ENCODE data around the gene PKD1.

Gene PKD1

DNA sequence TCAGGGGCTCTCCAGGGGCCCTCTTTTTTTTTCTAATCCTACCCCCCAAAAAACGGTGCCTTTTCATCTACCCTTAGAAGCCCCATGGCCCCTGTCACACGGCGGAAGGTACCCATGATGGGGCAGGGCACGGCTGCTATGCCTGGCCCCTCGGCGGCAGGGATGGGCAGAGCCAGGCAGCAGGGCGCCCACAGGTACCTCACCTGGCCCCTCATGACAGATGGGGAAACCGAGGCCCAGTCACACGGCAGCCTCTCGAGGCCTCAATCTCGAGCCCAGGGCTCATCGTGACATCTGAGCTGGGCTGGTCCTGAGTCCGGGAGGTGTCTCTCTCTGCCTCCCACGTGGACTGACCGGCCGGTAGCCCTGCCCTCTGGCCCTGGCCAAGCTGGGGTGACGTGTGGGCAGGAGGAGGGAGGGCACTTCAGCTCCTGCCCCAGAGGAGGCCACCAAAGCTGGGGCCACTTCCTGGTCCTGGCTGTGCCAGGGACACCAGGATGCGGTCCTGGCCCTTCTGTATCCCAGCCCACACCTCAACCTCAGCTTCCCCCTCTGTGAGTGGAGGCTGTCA lies 31.5 kb upstream of the PKD1 start:
- DNase-seq = no peak

GRCh38 chr16:2166263-2167067 lies 30.8 kb upstream of the PKD1 start:
- DNase-seq = no peak

DNA sequence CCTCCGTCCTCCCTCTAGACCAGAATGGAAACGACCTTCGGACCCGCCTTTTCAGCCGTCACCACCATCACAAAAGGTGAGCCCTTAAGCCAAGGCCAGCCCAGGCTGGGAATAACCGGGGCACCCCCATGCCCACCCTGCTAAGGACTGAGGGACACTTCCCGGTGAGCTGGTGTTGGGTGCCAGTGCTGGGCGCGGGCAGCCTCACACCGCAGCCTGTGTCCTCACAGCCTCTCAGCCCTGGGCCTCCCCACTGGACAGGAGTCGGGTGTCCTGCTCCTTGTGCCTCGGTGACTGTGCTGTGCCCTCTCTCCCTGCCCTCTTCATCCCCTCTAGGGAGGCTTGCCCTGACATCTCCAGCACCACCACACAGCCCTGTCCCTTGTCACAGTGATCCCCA lies 30.2 kb upstream of the PKD1 start:
- DNase-seq = no peak

- DNase-seq = no peak
Measured at GRCh38 chr16:2163211-2163881, 27.6 kb upstream of the PKD1 start.

GRCh38 chr16:2162676-2163118 lies 27.0 kb upstream of the PKD1 start:
- no peak for DNase-seq

GRCh38 chr16:2161911-2162310 lies 26.2 kb upstream of the PKD1 start:
- DNase-seq = no peak

DNA sequence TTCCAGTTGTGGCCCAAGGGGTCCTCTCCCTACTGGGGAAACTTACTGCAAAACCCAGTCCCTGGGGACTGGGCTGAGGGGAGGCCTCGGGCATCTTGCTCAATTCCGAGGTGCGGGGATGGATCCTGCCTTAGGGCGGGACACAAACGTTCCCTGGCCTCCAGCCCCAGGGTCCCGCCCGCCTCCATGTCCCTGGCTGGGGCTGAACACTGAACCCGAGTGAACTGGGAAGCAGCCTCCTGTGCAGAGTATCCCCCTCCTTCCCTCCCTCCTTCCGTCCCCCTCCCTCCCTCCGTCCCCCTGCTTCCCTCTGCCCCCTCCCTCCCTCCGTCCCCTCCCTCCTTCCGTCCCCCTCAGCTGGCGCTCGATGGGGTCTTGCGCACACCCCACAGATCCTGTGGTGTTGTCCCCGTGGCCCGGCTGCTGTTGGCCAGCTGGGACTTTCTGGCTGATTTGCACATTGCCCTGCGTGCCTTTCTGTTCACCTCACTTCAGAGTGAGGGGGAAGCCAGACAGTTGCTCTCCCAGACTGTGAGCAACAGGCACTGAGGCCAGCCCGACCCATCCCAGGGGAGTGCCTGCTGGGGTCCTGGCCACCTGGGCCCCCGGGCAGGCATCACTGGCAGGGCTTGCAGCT lies 25.3 kb upstream of the PKD1 start:
- DNase-seq = no peak

- no peak for DNase-seq
Measured at GRCh38 chr16:2159175-2159838, 23.6 kb upstream of the PKD1 start.

- no peak for DNase-seq
Measured at GRCh38 chr16:2158262-2158638, 22.6 kb upstream of the PKD1 start.

DNA sequence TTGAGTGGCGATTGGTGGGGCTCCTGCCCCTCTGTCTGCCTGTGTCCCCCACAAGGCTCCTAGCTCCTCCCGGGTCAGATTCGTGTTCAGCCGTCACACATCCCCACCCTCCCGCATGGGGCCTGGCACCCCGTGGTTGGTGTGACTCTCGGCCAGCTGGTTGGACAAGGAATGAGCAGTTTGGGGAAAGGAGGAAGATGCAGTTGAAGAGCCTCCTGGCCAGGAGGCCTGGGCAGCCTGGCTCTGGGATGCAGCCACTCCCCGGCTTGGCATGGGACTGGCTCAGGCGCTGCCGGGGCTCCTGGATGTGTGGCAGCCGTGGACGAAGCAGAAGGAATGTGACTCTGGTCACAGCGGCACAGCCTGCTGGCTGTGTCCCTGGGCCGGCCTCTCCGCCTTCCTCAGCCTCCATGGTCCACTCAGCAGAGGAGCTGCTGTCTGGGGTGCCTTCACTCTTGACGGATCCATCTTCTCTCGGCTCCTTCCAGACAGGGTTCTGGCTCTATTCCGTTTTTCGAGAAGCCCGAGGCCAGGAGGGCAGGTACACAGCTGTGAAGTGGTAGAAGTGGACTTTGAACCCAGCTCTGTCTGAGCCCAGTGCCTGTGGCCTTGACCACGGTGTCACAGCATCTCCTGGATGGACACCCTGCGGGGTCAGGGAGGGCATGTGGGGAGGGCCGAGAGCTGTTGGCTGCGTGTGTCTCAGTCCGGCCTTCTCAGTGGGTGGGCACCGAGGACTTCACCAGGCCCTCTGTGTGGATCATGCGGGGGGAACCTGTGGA lies 22.0 kb upstream of the PKD1 start:
- no peak for DNase-seq

DNA sequence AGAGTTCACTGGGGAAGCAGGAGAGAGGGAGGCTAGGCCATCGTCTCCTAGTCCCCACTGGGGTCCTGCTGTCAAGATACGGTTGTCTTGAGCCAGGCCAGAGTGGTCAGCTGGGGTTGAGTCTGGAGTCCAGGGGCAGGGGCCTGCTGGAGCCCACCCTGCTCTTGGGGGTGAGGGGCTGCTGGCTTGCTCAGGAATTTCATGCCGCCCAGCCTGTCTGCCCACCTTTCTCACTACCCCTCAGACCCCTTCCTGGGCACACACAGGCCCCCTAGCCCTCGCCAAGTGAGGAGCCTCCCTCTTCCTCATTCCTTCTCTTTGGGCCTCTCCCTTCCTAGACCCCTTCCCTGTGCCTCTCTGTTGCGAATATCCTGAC lies 21.1 kb upstream of the PKD1 start:
- no peak for DNase-seq

DNA sequence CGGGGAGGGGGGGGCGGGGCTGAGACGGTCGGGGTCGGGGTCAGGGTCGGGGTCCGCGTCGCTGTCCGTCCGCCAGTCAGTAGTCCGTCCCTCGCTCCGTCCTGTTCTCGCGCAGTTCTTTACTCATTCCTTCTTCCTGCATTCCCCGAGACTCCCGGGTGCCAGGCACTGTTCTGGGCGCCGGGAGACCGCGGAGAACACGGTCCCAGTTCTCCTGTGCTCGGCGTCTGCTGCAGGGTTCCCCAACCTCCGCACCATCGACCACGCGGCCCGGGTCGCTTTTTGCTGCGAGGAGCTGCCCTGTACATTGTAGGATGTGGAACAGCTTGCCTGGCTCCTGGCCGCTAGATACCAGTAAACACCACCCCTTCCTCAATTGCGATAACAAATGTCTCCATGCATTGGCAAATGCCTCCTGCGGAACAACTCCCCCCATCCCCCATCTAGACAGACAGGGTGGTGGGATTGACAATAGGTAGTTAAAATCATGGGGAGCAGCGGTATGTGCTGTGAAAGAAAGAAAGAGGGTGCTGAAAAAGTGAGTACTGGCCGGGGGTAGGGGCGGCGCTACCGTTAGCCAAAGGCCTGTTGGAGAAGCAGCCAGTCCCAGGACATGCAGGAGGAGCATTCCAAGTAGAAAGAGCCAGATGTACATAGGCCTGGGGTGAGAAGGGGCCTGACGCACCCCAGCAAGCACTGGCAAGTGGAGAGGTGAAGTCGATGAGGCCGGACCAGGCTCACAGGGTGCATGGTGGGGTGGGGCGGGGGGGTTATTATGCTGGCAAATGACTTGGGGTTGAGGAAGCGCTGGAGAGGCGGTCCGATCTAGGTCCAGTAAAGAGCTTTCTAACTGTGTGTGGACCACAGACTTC lies 20.5 kb upstream of the PKD1 start:
- no peak for DNase-seq

- DNase-seq = peak; percentile 99
Measured at GRCh38 chr16:2155091-2155950, 19.6 kb upstream of the PKD1 start, which contains the start of gene TRAF7. TRAF7 (plus strand) TSS chr16:2155782; CDS start chr16:2163921, 8,139 bp downstream.

DNA sequence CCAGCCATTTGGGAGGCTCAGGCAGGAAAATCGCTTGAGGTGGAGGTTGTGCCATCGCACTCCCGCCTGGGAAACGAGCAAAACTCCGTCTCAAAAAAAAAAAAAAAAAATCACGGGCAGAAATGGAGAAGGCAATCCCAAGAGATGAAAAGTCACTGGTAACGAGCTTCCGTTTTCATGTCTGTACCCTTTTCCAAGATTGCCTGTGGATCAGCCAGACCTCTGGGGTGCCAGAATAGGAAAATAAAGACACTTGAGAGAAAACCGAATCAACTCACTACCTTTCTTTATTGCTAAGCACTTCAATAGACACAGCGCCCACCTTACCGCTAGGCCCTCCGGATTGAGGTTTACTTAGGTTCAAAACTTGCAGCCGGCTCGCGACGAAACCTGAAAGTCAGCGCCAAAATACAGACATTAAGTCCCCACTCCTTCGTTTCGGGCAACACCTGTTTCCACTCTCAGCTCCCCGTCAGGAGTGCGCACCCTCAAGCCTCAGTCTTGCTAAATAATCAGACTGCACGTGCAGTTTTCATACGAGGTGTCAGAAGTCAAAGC lies 18.9 kb upstream of the PKD1 start:
- DNase-seq = no peak

DNA sequence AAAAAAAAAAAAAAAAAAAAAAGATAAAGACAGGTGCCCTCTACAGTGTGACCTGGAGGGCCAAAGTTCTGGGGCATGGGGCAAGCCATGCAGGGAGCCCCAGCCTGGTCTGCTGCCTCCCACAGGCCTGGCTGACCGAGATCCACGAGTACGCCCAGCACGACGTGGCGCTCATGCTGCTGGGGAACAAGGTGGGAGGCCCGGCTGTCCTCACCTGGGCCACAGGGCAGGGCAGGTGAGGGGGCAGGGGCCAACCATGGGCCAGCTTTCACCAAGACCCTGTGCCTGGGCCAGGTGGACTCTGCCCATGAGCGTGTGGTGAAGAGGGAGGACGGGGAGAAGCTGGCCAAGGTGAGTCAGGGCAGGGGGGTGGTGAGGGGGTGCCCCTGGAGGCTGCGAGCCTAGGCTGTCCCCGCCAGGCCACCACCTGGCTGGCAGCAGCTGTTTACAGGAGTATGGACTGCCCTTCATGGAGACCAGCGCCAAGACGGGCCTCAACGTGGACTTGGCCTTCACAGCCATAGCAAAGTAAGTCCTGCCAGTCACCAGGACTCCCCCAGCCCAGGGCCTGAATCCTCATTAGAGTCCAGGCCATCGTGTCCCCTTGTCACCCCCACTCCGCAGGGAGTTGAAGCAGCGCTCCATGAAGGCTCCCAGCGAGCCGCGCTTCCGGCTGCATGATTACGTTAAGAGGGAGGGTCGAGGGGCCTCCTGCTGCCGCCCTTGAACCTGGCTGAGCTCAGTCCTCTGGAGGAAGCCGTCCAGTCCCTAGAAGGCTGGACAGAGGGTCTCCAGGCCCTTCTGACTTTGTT lies 17.2 kb upstream of the PKD1 start:
- DNase-seq = peak; percentile 16

- no peak for DNase-seq
Measured at GRCh38 chr16:2151188-2152091, 15.7 kb upstream of the PKD1 start.

GRCh38 chr16:2150418-2151187 lies 14.9 kb upstream of the PKD1 start:
- no peak for DNase-seq

All from DMS79 (cell line).